Lower leg skin (tissue), 3 donors: ENCODE measurements around the gene FASTK.

Source experiments
- POLR2A ChIP-seq, 2 donors: fragments of 450-650 bp; IDR thresholded peaks; one replicate each; pipeline ENCODE4 v1.6.1; 2016 to 2017; ENCODE audit warnings: antibody characterized with exemption in 2 of 2, mild to moderate bottlenecking in 1 of 2, moderate library complexity in 1 of 2
- TF ChIP-seq, protein P1 (sequence below), 3 donors: fragments of 450-650 bp; IDR thresholded peaks; one replicate each; pipeline ENCODE4 v1.5.1; 2016; ENCODE audit warnings: antibody characterized with exemption in 3 of 3, mild to moderate bottlenecking in 3 of 3, moderate library complexity in 2 of 3

DNA sequence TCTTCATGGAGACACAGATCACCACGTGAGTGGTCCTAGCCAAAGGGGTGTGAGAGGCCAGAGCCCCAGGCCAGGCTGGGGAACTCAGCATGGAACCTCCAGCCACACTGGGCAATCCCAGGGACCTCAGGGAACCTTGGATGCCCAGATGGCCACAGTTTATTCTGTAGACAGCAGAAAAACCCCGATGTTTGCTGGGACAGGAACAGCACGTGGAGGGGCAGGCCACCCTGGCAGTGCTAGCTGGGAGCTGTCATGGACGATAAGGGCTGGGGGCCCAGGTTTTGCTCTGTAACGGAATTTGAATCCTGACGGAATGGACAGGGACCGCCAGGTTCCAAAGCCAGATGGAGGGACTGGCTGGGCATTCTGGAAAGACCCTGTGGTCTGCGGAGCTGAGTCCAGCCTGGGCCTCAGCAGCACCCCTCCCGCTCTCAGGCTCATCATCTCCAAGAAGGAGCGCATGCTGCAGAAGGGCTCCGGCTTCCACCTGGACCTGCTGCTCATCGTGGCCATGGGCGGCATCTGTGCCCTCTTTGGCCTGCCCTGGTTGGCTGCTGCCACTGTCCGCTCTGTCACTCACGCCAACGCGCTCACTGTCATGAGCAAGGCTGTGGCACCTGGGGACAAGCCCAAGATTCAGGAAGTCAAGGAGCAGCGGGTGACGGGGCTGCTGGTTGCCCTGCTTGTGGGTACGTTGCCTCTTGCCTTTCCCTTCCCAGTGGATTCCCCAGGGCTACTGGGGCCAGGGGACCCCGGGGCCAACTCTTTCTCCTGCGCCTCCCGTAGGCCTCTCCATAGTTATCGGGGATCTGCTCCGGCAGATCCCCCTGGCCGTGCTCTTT, 5.6 kb downstream of the FASTK start:
- TF ChIP-seq, protein P1, sequence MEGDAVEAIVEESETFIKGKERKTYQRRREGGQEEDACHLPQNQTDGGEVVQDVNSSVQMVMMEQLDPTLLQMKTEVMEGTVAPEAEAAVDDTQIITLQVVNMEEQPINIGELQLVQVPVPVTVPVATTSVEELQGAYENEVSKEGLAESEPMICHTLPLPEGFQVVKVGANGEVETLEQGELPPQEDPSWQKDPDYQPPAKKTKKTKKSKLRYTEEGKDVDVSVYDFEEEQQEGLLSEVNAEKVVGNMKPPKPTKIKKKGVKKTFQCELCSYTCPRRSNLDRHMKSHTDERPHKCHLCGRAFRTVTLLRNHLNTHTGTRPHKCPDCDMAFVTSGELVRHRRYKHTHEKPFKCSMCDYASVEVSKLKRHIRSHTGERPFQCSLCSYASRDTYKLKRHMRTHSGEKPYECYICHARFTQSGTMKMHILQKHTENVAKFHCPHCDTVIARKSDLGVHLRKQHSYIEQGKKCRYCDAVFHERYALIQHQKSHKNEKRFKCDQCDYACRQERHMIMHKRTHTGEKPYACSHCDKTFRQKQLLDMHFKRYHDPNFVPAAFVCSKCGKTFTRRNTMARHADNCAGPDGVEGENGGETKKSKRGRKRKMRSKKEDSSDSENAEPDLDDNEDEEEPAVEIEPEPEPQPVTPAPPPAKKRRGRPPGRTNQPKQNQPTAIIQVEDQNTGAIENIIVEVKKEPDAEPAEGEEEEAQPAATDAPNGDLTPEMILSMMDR (IDR thresholded peaks at IDR 0.05): no peak
- TF ChIP-seq POLR2A (IDR thresholded peaks at IDR 0.05): no peak
